Peyer's patch (tissue), 4 donors: ENCODE results near the gene HMCN1. TPM values are rescaled to one million over a fixed set of nuclear protein-coding genes. Genes with fewer than 3 reads are reported as not detected.

Experiments used
- DNase-seq, 3 donors: peaks; one replicate each; pipeline ENCODE4 v3.0.0-alpha.2; 2017 to 2019
- H3K27ac ChIP-seq, 4 donors: fragments of 200-600 bp; sonication (generic); one replicate each; pipeline ENCODE4 v1.5.1; 2016 to 2019
- H3K27me3 ChIP-seq, 2 donors: fragments of 200-600 bp; sonication (generic); one replicate each; pipeline ENCODE4 v1.5.1; 2019
- H3K36me3 ChIP-seq, 3 donors: fragments of 200-600 bp; sonication (generic); one replicate each; pipeline ENCODE4 v1.5.1; 2016 to 2019
- H3K4me1 ChIP-seq, 4 donors: fragments of 200-600 bp; sonication (generic); one replicate each; pipeline ENCODE4 v1.5.1; 2016 to 2019
- H3K4me3 ChIP-seq, 4 donors: fragments of 200-600 bp; sonication (generic); 1 replicate in 3 of 4; 2 replicates in 1 of 4; pipeline ENCODE4 v1.5.1; 2016 to 2019; ENCODE audit warnings: mild to moderate bottlenecking in 1 of 4
- H3K9me3 ChIP-seq, 4 donors: fragments of 200-600 bp; sonication (generic); one replicate each; pipeline ENCODE4 v1.5.1; 2016 to 2019; ENCODE audit warnings: mild to moderate bottlenecking in 1 of 4
- POLR2A ChIP-seq, 2 donors: fragments of 450-650 bp; IDR thresholded peaks; one replicate each; pipeline ENCODE4 v1.5.1; 2017; ENCODE audit warnings: antibody characterized with exemption in 2 of 2, mild to moderate bottlenecking in 2 of 2, moderate library complexity in 2 of 2
- total RNA-seq, 4 donors: library from RNA; depleted of rRNA; stranded (reverse); fragments of >200 nt; gene quantifications; one replicate each; pipeline ENCODE4 v1.1.0, GENCODE V29; 2016
- TF ChIP-seq, protein P1 (sequence below), 6 experiments: fragments of 450-650 bp in 4 of 6; fragments of 200-600 bp in 2 of 6; sonication (generic) in 1 of 6; IDR thresholded peaks; one replicate each; pipeline ENCODE4 v1.5.1; 2017 to 2019; ENCODE audit warnings: antibody characterized with exemption in 6 of 6, mild to moderate bottlenecking in 3 of 6, moderate library complexity in 1 of 6

The HMCN1 gene
- total RNA-seq, 4 donors from 2014 or later: 1.5 to 18.2 (median 7.1) TPM

DNA sequence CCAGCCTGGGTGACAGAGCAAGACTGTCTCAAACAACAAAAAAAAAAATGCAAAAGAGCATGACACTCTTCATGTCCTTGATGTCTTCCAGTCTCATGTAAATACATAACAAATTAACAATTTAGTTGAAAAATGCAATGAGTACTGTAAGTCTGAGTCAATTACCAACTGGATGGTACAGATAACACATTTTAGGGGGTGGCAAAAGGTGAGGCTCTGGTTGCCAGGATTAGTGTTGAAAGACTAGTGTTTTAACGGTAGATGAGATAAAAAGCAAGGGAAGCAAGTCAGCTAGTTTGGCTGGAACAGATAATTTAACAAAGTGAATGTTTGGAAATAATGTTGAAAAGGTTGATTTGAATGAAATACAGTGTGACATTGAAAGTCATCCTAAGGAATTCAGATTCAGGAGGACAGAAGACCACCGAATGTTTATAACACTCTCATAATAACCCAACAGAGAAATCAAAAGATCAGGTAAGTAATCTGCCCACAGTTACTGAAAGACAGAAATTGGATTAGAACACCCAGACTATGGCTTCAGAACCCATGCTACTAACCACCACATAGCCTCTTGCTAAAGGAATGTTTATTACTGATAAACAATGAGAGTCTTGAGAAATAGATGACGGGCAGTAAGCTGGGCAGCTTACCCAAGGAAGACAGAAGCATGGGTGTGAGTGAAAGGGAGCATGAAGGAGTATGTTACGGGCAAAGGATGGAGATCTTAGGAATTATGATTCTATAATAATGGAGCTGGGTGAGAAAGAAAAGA, 312.4 kb downstream of the HMCN1 start:
- no peaks in the 10 kb centered on the region for H3K9me3 ChIP-seq
- no peak overlapping the region for H3K27ac ChIP-seq
- no peaks in the 10 kb centered on the region for H3K36me3 ChIP-seq
- TF ChIP-seq, protein P1, sequence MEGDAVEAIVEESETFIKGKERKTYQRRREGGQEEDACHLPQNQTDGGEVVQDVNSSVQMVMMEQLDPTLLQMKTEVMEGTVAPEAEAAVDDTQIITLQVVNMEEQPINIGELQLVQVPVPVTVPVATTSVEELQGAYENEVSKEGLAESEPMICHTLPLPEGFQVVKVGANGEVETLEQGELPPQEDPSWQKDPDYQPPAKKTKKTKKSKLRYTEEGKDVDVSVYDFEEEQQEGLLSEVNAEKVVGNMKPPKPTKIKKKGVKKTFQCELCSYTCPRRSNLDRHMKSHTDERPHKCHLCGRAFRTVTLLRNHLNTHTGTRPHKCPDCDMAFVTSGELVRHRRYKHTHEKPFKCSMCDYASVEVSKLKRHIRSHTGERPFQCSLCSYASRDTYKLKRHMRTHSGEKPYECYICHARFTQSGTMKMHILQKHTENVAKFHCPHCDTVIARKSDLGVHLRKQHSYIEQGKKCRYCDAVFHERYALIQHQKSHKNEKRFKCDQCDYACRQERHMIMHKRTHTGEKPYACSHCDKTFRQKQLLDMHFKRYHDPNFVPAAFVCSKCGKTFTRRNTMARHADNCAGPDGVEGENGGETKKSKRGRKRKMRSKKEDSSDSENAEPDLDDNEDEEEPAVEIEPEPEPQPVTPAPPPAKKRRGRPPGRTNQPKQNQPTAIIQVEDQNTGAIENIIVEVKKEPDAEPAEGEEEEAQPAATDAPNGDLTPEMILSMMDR (IDR thresholded peaks at IDR 0.05): no peak
- no peak for TF ChIP-seq POLR2A (IDR thresholded peaks at IDR 0.05)
- no peak overlapping the region for H3K4me3 ChIP-seq
- no peaks in the 10 kb centered on the region for H3K4me1 ChIP-seq
- H3K27me3 ChIP-seq: no peaks in the 10 kb centered on the region
- DNase-seq: no peak

- Histone ChIP-seq H3K27me3 (no peaks in the 10 kb centered on the region), H3K27ac (no peak overlapping the region), H3K36me3 (no peaks in the 10 kb centered on the region), H3K4me1 (no peaks in the 10 kb centered on the region), H3K4me3 (no peak overlapping the region), H3K9me3 (no peaks in the 10 kb centered on the region)
- TF ChIP-seq, protein P1 (IDR thresholded peaks at IDR 0.05): no peak
- no peak for TF ChIP-seq POLR2A (IDR thresholded peaks at IDR 0.05)
- no peak for DNase-seq
Measured at GRCh38 chr1:186050360-186050759, 316.2 kb downstream of the HMCN1 start.

GRCh38 chr1:186054003-186054402, 319.8 kb downstream of the HMCN1 start:
- Histone ChIP-seq H3K9me3 (no peaks in the 10 kb centered on the region), H3K27ac (no peak overlapping the region), H3K36me3 (no peaks in the 10 kb centered on the region), H3K4me1 (no peaks in the 10 kb centered on the region), H3K27me3 (no peaks in the 10 kb centered on the region), H3K4me3 (no peak overlapping the region)
- DNase-seq: no peak
- TF ChIP-seq, protein P1 (IDR thresholded peaks at IDR 0.05): no peak
- TF ChIP-seq POLR2A (IDR thresholded peaks at IDR 0.05): no peak

DNA sequence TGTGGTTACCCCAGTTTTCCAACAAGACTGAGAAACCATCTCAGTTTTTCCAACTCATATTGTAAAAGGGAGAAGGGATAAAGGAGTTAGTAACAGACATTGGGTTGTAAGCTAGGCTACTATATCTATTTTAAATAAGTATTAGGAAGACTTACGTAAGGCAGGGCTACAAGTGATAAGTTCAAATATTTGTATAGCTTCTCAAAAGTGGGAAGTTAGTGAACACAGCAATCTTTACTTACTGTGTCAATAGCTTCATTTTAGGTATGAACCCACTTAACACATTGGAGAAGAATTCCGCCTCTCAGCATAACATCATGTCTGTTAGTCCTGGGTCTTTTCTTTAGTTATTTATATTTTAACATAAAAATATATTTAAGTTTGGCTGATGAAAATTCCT, 320.7 kb downstream of the HMCN1 start:
- DNase-seq: no peak
- no peaks in the 10 kb centered on the region for H3K4me1 ChIP-seq

GRCh38 chr1:186055846-186056245, 321.7 kb downstream of the HMCN1 start:
- no peak for DNase-seq
- H3K9me3 ChIP-seq: no peaks in the 10 kb centered on the region
- no peak overlapping the region for H3K27ac ChIP-seq
- no peak for TF ChIP-seq POLR2A (IDR thresholded peaks at IDR 0.05)
- TF ChIP-seq, protein P1 (IDR thresholded peaks at IDR 0.05): no peak
- no peaks in the 10 kb centered on the region for H3K4me1 ChIP-seq
- no peak overlapping the region for H3K4me3 ChIP-seq
- H3K27me3 ChIP-seq: no peaks in the 10 kb centered on the region
- H3K36me3 ChIP-seq: no peaks in the 10 kb centered on the region

More for the DNA sequence above, 320.7 kb downstream of the HMCN1 start:
- Histone ChIP-seq H3K4me3 (no peak overlapping the region), H3K27ac (no peak overlapping the region), H3K36me3 (no peaks in the 10 kb centered on the region), H3K9me3 (no peaks in the 10 kb centered on the region), H3K27me3 (no peaks in the 10 kb centered on the region)
- no peak for TF ChIP-seq POLR2A (IDR thresholded peaks at IDR 0.05)
- TF ChIP-seq, protein P1 (IDR thresholded peaks at IDR 0.05): no peak
